Calu3 (cell line): ENCODE results near the gene SRRM2. TPM values are rescaled to one million over a fixed set of nuclear protein-coding genes. Genes with fewer than 3 reads are reported as not detected.

Experiments
- BruUV-seq: library from RNA; stranded (reverse); fragments of 400-500 nt; replicated peaks from 2 replicates; lab custom pipeline; 2021; lab: Mats Ljungman, UMichigan
- CTCF ChIA-PET: fragments of 300-600 bp; sonication (Branson Sonifier 250); formaldehyde crosslinking; loops from one replicate; lab custom pipeline; 2022; ENCODE audit warnings: antibody characterized with exemption; lab: Charles Lee
- DNase-seq: peaks from one replicate; pipeline ENCODE4 v3.0.0; 2022
- H3K27ac Mint-ChIP-seq: one replicate; pipeline ENCODE4 v1.8.0; 2022; ENCODE audit warnings: mixed read lengths; ENCODE audit not compliant: unreplicated experiment
- H3K27me3 Mint-ChIP-seq: one replicate; pipeline ENCODE4 v1.8.0; 2022; ENCODE audit warnings: mixed read lengths; ENCODE audit not compliant: unreplicated experiment
- H3K36me3 Mint-ChIP-seq: one replicate; pipeline ENCODE4 v1.8.0; 2022; ENCODE audit warnings: mild to moderate bottlenecking, moderate library complexity, mixed read lengths; ENCODE audit not compliant: insufficient read depth, unreplicated experiment
- H3K4me1 Mint-ChIP-seq: one replicate; pipeline ENCODE4 v1.8.0; 2022; ENCODE audit warnings: mild to moderate bottlenecking, low read depth, mixed read lengths; ENCODE audit not compliant: unreplicated experiment
- H3K4me3 Mint-ChIP-seq: one replicate; pipeline ENCODE4 v1.8.0; 2022; ENCODE audit warnings: mild to moderate bottlenecking, low read depth, moderate library complexity, mixed read lengths; ENCODE audit not compliant: unreplicated experiment
- H3K9me3 Mint-ChIP-seq: one replicate; pipeline ENCODE4 v1.8.0; 2022; ENCODE audit warnings: low read depth, mixed read lengths; ENCODE audit not compliant: unreplicated experiment
- CTCF ChIP-seq: fragments of 200-600 bp; IDR thresholded peaks from one replicate; pipeline ENCODE4 v1.8.0; 2022; ENCODE audit warnings: antibody characterized with exemption; ENCODE audit not compliant: unreplicated experiment
- intact Hi-C: fragments of 100-400 bp; cut with micrococcal nuclease; formaldehyde crosslinking; loops from one replicate; pipeline ENCODE4 v1.10.0; 2022; ENCODE audit not compliant: unreplicated experiment
- total RNA-seq: library from RNA; stranded (reverse); gene quantifications from 2 replicates; pipeline ENCODE4 v1.2.3, GENCODE V29; 2022

Gene SRRM2
- total RNA-seq, 1 experiment from 2014 or later: 905 TPM

GRCh38 chr16:2724088-2724676 is 28.3 kb upstream of the SRRM2 start:
- H3K9me3 Mint-ChIP-seq: no peaks in the 10 kb centered on the region
- H3K4me1 Mint-ChIP-seq: peaks cover 17% of the 10 kb centered on the region
- H3K27ac Mint-ChIP-seq: no peak overlapping the region
- peaks cover 18% of the 10 kb centered on the region for H3K36me3 Mint-ChIP-seq
- CTCF ChIA-PET: interaction anchor here (0.6 kb wide), 1 partner anchor 150 kb away, joined by 8 read pairs; no protein-coding TSS in a partner anchor
- no peak for TF ChIP-seq CTCF
- BruUV-seq: no TSS peak
- no peak for DNase-seq
- intact Hi-C loops: no loop called here
- no peak overlapping the region for H3K4me3 Mint-ChIP-seq
- peaks cover 20% of the 10 kb centered on the region for H3K27me3 Mint-ChIP-seq

GRCh38 chr16:2724816-2725348 is 27.6 kb upstream of the SRRM2 start:
- Mint-ChIP-seq H3K27ac (no peak overlapping the region), H3K36me3 (peaks cover 12% of the 10 kb centered on the region), H3K27me3 (peaks cover 20% of the 10 kb centered on the region), H3K9me3 (no peaks in the 10 kb centered on the region), H3K4me3 (no peak overlapping the region), H3K4me1 (peaks cover 12% of the 10 kb centered on the region)
- intact Hi-C loops: no loop called here
- TF ChIP-seq CTCF: no peak
- DNase-seq: no peak
- CTCF ChIA-PET: interaction anchor here (0.6 kb wide), 1 partner anchor 150 kb away, joined by 8 read pairs; no protein-coding TSS in a partner anchor
- no TSS peak for BruUV-seq

- no peaks in the 10 kb centered on the region for H3K9me3 Mint-ChIP-seq
- CTCF ChIA-PET: interaction anchor here (0.6 to 0.7 kb wide), 2 partner anchors 54 to 76 kb away, joined by 4 read pairs; no protein-coding TSS in a partner anchor
- intact Hi-C loops: no loop called here
- DNase-seq: no peak
- H3K27ac Mint-ChIP-seq: no peak overlapping the region
- no peak for TF ChIP-seq CTCF
- no TSS peak for BruUV-seq
- H3K4me3 Mint-ChIP-seq: no peak overlapping the region
- no peaks in the 10 kb centered on the region for H3K36me3 Mint-ChIP-seq
- H3K27me3 Mint-ChIP-seq: peaks cover 20% of the 10 kb centered on the region
- H3K4me1 Mint-ChIP-seq: peaks cover 8% of the 10 kb centered on the region
Measured at GRCh38 chr16:2726923-2727322, 25.5 kb upstream of the SRRM2 start.

GRCh38 chr16:2728034-2728433 is 24.4 kb upstream of the SRRM2 start:
- Mint-ChIP-seq H3K9me3 (no peaks in the 10 kb centered on the region), H3K4me1 (peaks cover 5% of the 10 kb centered on the region), H3K27me3 (peaks cover 20% of the 10 kb centered on the region), H3K27ac (no peak overlapping the region), H3K4me3 (no peak overlapping the region), H3K36me3 (no peaks in the 10 kb centered on the region)
- BruUV-seq: no TSS peak
- TF ChIP-seq CTCF: no peak
- no peak for DNase-seq
- CTCF ChIA-PET: interaction anchor here (0.7 kb wide), 2 partner anchors 23 to 175 kb away, joined by 3 read pairs; no protein-coding TSS in a partner anchor
- intact Hi-C loops: no loop called here
